ENCODE data around the gene GPR62.

GPR62 gene

DNA sequence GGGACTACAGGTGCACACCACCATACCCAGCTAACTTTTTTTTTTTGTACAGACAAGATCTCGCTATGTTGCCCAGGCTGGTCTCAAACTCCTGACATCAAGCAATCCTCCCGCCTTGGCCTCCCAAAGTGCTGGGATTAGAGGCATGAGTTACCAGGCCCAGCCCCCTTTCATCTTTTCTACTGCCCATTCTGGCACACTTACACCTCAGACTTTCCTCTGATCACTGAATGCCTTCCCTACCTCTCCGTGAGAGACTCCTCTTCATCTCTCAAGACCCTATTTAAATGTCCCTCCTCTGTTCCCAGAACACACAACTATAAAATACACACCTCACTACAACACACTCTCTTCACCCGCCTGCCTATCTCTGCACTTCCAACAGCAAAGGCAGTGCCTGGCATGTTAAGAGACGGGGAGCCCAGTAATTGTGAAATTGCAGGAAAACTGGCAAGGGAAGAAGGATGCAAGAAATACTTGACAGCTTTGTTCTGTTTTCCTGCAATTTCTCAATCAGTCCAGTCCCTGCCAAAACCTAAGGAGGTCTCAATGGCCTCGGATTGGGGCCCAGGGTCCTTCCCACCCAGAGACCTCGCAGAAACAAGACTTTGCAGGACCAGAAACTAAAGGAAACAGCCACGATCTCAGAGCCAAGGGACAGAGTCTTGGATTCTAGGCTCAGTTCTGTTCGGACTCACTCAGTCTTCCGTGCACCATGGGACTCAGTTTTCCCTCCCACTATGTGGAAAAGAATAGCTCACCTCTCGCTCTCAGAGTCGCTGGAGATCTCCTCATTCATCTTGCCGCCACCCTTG, 14.3 kb upstream of the GPR62 start:
- DNase-seq: no peak

DNA sequence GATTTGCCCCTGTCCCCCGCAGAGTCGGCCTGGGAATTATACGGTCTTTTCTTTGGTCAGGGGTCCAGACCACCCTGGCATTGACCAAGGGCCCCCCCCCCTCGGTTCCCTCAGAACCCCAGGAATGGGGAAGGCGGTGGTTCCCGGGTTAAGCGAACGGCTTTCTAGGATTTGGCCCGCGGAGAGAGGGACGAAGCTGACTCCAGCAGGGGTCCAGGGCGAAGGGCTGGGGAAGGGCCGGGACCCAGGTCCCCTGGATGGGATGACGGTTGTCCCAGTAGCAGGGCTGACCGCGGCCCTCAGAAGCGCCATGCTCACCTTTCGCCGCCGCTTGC, 13.8 kb upstream of the GPR62 start:
- no peak for DNase-seq

DNA sequence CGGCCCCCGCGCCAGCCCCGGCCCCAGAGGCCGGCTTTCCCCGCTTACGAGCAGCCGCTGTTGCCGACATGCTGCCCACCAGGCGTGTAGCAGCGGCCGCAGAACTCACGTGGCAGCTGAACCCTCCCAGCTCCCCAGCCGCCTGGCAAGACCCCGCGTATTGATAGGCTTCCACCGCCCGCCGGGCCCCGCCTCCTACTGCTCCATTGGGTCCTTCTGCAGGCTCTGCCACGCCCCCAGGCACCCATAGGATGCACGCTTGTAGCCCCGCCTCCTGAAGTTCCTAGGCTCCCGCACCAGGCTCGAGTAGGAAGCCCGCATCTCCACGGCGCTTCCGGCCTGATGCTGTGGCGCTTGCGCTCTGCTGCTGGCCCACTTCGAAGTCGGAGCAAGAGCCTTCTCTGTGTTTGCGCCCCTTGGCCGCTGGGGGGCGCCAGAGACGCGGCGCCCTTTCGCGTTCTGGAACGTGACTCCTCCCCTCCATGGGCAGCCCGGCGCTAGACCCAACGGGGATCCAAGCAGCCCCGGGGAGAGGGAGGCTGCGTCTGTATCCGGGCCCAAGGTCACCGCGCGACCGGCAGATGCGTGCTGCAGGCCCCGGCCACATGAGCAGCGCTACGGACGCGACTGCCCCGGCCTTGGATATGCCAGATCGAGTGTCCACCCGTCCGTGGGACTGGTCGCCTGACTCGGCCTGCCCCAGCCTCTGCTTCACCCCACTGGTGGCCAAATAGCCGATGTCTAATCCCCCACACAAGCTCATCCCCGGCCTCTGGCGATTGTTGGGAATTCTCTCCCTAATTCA, 13.2 kb upstream of the GPR62 start, which contains the start of the genes PARP3 and RRP9:
TSS of gene PARP3 (plus strand) at position 566 of the 805 bp plus-strand sequence. CDS start 993 bp downstream, outside the sequence.
TSS of gene RRP9 (minus strand) at position 107 of the 805 bp plus-strand sequence. CDS start at position 70, 37 bp downstream.
- DNase-seq: peak; percentile 100

DNA sequence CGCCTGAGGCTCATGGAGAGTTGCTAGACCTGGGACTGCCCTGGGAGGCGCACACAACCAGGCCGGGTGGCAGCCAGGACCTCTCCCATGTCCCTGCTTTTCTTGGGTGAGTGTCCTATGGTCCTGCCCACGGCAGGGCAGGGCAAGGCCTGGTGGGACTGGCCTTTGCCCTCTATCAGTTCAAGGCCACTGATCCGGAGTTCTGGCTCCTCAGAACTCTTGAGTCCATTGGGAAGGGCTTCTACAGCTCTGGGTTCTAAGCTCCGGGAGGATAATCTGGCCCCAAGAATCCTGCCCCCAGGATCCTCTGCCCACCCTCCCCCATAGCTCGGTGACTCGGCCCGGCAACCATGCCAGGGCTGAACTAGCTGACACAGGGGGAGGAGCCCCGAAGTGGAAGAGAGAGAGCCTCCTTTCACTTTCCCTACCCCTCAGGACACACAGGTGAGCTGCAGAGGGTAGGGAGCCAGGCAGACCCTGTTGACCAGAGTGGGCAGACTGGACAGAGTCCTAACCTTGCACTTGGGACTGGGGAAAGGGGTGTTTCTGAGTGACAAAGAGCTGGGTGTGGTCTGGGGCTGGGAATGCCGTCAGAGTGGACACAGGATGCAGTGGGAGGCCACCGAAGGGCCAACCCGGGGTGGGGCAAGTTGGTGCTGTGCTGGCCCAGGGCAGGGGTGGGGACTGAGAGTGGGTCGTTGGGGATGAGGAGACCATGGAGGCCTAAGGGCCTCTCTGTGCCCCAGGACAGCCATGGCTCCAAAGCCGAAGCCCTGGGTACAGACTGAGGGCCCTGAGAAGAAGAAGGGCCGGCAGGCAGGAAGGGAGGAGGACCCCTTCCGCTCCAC, 12.4 kb upstream of the GPR62 start:
- DNase-seq: peak; percentile 89

DNA sequence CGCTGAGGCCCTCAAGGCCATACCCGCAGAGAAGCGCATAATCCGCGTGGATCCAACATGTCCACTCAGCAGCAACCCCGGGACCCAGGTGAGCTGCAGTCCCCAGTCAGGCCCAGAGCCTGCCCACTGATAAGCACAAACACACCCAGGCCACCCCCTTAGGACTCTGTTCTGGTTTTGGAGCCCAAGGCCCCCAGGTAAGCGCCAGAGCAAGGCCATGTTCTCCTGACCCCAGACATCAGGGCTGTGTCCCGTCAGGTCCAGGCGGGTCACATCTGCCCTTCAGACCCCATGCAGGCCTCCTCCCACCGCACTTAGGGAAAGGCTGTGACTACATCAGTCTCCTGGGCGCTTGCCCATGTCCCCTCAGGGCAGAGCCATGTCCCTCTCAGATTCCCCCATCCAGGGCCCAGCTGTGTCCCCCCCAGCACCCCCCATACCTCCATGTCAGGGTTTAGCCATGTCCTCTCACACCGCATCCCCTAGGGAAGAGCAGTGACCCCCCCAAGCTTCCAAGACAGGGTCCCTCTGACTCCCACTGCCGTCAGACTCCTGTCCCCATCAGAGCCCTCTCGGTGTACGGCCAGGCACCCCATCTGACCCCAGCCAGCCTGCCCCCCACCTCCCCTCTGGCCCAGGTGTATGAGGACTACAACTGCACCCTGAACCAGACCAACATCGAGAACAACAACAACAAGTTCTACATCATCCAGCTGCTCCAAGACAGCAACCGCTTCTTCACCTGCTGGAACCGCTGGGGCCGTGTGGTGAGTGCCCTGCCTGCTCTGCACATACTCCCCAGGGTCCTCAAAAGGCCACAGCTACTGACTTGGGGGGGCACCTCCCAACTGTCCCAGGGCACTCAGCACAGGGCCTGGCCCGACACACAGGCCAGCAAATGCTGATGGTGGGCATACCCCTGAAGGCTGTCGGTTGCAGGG, 11.5 kb upstream of the GPR62 start:
- DNase-seq: no peak

DNA sequence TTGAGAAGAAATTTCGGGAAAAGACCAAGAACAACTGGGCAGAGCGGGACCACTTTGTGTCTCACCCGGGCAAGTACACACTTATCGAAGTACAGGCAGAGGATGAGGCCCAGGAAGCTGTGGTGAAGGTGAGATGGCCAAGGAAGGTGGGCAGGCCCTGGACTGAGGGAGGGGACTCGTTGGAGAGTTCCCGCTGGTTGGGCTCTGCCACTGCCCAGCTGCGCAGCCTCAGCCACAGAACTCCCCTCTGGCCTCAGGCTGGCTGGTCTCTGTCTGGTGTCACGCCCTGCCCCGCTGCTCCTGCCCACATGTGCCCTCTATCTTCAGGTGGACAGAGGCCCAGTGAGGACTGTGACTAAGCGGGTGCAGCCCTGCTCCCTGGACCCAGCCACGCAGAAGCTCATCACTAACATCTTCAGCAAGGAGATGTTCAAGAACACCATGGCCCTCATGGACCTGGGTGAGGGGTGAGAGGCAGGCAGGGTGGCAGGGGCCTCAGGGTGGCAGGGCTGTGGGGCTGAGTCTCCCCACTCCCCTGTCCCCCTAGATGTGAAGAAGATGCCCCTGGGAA, 10.6 kb upstream of the GPR62 start:
- no peak for DNase-seq

DNA sequence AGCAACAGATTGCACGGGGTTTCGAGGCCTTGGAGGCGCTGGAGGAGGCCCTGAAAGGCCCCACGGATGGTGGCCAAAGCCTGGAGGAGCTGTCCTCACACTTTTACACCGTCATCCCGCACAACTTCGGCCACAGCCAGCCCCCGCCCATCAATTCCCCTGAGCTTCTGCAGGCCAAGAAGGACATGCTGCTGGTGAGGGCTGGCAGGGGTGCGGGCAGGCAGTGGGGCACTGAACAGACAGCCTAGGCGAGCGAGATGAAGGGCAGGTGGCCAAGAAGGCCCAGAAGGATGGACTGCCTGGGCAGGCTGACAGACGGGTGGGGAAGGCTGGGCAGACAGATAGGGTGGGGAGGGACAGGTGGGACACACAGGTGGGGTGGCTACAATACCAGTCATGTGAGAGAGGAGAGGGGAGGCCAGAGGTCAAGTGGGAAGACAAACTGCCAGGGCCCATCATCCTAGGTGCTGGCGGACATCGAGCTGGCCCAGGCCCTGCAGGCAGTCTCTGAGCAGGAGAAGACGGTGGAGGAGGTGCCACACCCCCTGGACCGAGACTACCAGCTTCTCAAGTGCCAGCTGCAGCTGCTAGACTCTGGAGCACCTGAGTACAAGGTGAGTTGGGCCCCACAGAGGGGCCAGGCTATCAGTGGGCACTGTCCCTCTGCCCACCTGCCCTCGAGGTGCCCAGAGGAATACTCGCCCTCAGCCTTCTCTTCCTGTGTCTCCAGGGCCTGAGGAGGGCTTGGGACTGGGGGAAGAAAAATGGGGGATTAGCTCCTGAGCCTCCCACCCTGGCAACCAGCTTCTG, 9.9 kb upstream of the GPR62 start:
- DNase-seq: no peak

DNA sequence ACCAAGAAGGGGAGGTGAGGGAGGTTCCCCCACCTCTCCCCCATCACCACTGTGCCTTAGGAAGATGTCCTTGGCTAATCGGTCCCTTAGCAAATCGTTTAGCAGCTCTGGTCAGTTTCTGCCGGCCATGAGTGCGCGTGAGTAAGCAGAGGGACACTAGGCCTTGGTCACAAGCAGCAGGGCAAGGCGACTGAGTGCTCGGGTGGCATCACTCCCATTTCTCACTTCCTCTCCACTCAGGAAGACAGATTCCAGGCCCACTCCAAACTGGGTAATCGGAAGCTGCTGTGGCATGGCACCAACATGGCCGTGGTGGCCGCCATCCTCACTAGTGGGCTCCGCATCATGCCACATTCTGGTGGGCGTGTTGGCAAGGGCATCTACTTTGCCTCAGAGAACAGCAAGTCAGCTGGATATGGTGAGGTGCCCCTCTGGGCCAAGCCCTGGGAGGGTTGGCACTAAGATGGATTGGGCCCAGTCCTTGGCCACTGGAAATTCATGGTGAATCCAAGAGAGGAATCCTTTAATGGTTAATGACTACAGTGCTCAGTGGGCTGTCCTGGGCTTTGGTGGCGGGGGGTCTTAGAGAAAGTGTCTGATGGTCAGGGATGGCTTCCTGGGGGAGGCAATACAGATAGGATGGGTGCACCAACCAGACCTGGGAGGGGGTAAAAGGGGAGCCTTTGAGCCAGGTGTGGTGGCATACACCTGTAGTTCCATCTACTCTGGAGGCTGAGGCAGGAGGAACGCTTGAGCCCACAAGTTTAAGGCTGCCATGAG, 9.1 kb upstream of the GPR62 start:
- DNase-seq: no peak

DNA sequence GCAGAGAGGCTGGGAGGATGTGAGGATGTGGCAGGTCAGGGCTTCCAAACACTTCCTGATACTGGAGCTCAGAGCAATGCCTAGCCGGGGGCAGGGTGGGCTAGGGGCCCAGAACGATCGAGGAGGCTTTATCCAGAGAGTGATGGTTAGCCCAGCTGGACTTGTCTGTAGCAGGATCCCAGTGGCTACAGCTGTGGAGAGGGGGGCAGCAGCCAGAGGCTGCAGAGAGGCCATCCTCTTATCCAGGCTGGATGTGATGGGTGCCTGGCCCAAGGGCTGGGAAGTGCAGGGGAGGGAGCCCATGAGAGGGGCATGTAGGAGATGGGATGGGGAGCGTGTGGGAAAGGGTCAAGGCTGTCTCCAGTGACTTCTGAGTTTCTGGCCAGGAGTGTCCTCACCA, 8.4 kb upstream of the GPR62 start:
- no peak for DNase-seq

DNA sequence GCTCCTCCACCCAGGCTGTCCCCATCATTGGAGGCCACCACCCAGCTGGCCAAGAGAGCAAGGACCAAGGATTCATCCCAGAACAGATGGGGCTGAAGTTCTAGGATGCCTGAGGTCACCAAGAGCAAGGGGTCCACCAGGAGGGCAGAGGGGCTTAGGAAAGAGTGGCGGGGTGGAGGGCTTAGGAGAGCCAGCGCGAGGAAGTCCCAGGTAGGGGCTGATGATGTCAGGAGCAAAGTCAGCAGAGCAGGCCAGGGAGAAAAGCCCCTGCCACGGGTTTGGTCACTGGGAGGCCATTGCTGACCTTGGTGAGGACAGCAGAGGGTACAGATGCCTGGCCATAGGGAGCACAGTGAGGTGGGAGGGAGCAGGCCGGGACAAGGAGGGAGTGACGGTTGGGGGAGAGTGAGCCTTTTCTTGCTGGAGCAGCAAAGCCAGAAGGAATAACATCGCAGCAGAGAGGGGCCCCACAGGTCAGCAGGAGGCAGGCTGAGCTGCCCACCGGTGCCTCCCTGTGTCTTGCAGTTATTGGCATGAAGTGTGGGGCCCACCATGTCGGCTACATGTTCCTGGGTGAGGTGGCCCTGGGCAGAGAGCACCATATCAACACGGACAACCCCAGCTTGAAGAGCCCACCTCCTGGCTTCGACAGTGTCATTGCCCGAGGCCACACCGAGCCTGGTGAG, 7.8 kb upstream of the GPR62 start:
- DNase-seq: no peak

DNA sequence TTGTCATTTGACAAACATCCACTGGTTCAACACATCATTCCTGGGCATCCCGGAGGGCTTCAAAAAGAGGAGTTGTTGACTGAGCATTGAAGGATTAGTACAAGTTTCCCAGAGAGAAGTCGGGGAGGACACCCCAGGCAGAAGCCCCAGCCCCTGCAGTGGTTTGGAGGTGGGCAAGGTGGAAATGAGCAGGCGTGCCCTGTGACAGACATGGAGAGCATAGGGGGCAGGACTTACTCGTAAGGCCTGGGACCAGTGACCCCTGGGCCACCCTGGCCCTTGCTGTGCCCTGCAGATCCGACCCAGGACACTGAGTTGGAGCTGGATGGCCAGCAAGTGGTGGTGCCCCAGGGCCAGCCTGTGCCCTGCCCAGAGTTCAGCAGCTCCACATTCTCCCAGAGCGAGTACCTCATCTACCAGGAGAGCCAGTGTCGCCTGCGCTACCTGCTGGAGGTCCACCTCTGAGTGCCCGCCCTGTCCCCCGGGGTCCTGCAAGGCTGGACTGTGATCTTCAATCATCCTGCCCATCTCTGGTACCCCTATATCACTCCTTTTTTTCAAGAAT, 7.1 kb upstream of the GPR62 start:
- no peak for DNase-seq

DNA sequence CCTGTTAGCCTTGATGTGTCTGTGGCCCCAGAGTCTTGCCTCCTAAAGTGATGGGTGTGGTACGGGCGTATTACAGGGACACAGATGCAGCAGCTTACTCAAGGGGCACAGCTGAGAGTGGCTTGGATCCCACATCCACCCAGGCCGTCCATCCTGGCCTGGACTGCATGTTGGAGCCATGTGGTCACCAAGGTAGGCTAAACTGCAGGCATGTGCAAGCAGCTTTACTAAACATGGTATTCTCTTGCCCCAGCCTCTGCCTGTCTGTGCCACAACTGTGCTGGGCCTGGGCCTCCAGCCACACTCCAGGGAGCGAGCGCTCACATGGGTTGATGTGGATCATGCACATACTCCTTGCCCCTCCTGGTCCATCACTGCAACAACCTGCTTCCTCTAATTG, 6.1 kb upstream of the GPR62 start:
- no peak for DNase-seq

DNA sequence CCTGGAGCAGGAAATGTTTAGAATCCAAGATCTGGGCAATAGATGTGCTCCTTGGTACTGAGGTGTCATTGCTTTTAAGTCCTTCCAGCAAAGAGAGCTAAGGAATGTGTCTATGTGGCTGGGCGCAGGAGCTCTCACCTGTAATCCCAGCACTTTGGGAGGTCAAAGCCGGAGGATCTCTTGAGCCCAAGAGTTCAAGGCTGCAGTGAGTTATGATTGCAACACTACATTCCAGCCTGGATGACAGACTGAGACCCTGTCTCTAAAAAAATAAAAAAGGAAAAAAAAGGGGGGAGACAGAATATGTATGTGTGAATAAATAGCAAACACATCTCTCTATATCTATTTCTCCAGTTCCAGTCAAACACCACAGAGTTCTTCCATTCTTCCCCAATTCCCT, 4.3 kb upstream of the GPR62 start:
- no peak for DNase-seq

DNA sequence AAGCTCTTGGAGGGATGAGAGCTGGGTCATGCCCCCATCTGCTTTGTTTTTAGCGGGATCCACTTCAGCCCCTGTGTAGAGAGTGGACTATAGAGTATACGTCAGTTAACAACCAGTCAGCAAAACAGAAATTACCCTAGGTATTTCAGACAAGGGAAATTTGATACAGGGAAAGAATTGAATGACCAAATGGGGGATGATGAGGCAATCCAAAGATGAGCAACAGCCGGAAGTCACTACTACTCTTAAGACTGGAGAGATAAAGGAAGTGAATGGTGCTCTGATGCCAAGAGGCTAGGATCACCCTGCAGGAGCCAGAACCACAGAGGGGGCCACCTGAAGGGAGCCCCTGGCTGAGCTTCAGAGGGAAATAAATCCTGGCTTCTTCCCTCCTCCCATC, 1.7 kb upstream of the GPR62 start:
- DNase-seq: no peak

DNA sequence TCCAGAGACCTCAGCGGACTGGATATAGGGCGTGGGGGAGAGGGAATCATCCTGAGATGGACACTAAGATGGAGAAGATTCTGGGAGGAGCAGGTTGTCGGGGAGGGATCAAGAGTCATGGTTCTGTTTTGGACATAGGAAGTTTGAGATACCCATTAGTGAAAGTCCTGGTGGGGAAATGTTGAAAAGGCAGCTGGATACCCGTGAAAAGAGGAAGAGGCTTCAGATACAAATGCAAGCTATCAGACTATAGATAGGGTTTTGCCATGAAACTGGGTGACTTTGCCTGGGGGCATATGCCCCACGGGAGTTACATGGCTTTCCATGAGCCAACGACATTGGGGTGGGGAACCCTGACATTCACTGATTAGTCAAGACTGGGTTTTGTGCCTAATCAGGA, 1.1 kb upstream of the GPR62 start:
- no peak for DNase-seq

DNA sequence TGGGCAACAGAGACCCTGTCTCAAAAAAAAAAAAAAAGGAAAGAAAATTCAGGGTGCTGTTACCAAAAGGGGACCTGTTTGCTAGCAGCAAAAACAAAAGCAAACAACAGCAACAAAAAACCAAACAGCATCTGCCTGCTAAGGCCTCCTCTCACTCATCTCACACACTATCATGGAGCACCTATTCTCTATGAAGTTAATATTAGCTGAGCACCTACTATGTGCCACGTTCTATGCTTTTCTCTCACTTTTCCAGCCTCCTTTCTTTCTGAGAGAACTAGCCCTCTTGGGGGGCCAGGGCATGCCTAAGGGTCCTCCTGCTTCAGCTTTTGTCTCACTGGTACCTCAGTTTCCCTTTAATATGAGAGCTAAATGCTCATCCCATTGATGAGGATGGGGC, 468 bp upstream of the GPR62 start:
- no peak for DNase-seq

DNA sequence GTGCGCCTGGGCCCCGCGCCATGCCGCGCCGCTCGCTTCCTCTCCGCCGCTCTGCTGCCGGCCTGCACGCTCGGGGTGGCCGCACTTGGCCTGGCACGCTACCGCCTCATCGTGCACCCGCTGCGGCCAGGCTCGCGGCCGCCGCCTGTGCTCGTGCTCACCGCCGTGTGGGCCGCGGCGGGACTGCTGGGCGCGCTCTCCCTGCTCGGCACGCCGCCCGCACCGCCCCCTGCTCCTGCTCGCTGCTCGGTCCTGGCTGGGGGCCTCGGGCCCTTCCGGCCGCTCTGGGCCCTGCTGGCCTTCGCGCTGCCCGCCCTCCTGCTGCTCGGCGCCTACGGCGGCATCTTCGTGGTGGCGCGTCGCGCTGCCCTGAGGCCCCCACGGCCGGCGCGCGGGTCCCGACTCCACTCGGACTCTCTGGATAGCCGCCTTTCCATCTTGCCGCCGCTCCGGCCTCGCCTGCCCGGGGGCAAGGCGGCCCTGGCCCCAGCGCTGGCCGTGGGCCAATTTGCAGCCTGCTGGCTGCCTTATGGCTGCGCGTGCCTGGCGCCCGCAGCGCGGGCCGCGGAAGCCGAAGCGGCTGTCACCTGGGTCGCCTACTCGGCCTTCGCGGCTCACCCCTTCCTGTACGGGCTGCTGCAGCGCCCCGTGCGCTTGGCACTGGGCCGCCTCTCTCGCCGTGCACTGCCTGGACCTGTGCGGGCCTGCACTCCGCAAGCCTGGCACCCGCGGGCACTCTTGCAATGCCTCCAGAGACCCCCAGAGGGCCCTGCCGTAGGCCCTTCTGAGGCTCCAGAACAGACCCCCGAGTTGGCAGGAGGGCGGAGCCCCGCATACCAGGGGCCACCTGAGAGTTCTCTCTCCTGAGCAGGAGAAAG, 951 bp downstream of the GPR62 start:
- DNase-seq: peak; percentile 89
